GM19455 (cell line): Measurements from ENCODE around the gene ADGRL2.
"Not testable (repeated sequence)": the region's sequence is repeated elsewhere in the genome, so short reads cannot be mapped to it uniquely, and the experiment has no call there.

Experiments used
- ATAC-seq: cut with Tn5 transposase; IDR thresholded peaks from one replicate; pipeline ENCODE4 v1.9.1; 2021; ENCODE audit not compliant: unreplicated experiment

The ADGRL2 gene

GRCh38 chr1:81846630-81847029 is 45.9 kb downstream of the ADGRL2 start:
- no peak for ATAC-seq

GRCh38 chr1:81847063-81847462 is 46.3 kb downstream of the ADGRL2 start:
- no peak for ATAC-seq

- no peak for ATAC-seq
Observed at GRCh38 chr1:81848880-81849682, 48.3 kb downstream of the ADGRL2 start.

GRCh38 chr1:81850031-81850430 is 49.3 kb downstream of the ADGRL2 start:
- no peak for ATAC-seq

GRCh38 chr1:81850495-81850894 is 49.8 kb downstream of the ADGRL2 start:
- no peak for ATAC-seq

GRCh38 chr1:81851217-81851616 is 50.5 kb downstream of the ADGRL2 start:
- no peak for ATAC-seq

- ATAC-seq: no peak
Observed at GRCh38 chr1:81852961-81853360, 52.2 kb downstream of the ADGRL2 start.

- ATAC-seq: no peak
Observed at GRCh38 chr1:81867235-81867634, 66.5 kb downstream of the ADGRL2 start.

GRCh38 chr1:81869307-81869706 is 68.6 kb downstream of the ADGRL2 start:
- ATAC-seq: no peak

- not testable (repeated sequence) for ATAC-seq
Observed at GRCh38 chr1:81871091-81871490, 70.4 kb downstream of the ADGRL2 start.

- no peak for ATAC-seq
Observed at GRCh38 chr1:81873946-81874345, 73.2 kb downstream of the ADGRL2 start.

GRCh38 chr1:81874461-81874860 is 73.7 kb downstream of the ADGRL2 start:
- ATAC-seq: no peak

- ATAC-seq: no peak
Observed at GRCh38 chr1:81874940-81875339, 74.2 kb downstream of the ADGRL2 start.

- no peak for ATAC-seq
Observed at GRCh38 chr1:81876901-81877733, 76.4 kb downstream of the ADGRL2 start.

- ATAC-seq: no peak
Observed at GRCh38 chr1:81877940-81878339, 77.2 kb downstream of the ADGRL2 start.

- ATAC-seq: no peak
Observed at GRCh38 chr1:81878538-81878937, 77.8 kb downstream of the ADGRL2 start.

- ATAC-seq: no peak
Observed at GRCh38 chr1:81880781-81881180, 80.0 kb downstream of the ADGRL2 start.

- no peak for ATAC-seq
Observed at GRCh38 chr1:81885291-81885690, 84.6 kb downstream of the ADGRL2 start.

- not testable (repeated sequence) for ATAC-seq
Observed at GRCh38 chr1:81886292-81886691, 85.6 kb downstream of the ADGRL2 start.

GRCh38 chr1:81887421-81888144 is 86.8 kb downstream of the ADGRL2 start:
- ATAC-seq: no peak

- ATAC-seq: no peak
Observed at GRCh38 chr1:81889166-81889565, 88.4 kb downstream of the ADGRL2 start.
